PC-3 (cell line): ENCODE data around the gene DGKI.

Experiments used
- CTCF ChIP-seq: fragments of 300-600 bp; sonication (generic); conservative IDR thresholded peaks from 2 replicates; pipeline ENCODE4 v1.5.1; 2017; ENCODE audit warnings: antibody characterized with exemption, low read depth, mild to moderate bottlenecking, low read length
- EZH2phosphoT487 ChIP-seq: fragments of 300-600 bp; sonication (generic); IDR thresholded peaks from 2 replicates; pipeline ENCODE4 v1.6.1; 2018; ENCODE audit warnings: mild to moderate bottlenecking, antibody characterized with exemption, low read length, borderline replicate concordance

- TF ChIP-seq CTCF (no peak), EZH2phosphoT487 (no peak)
Observed at GRCh38 chr7:137669706-137670105, 177.1 kb downstream of the DGKI start.
